Stimulated activated naive B cell treated with anti-CD40 and anti-IgM and Interleukin-4, amounts not matched to agents 10 μg/mL and 1 μg/mL and 100 μg/mL, for 72 hours (primary cell): Measurements from ENCODE around the gene FBXL7.

Experiments
- ATAC-seq, 2 donors: fragments of 150-1000 bp; cut with Tn5 transposase; replicated peaks; 2 replicates each; pipeline ENCODE4 v1.10.0; 2021; ENCODE audit warnings: moderate library complexity in 1 of 2
- DNase-seq: peaks from one replicate; pipeline ENCODE4 v3.0.0; 2021
- H3K27ac Mint-ChIP-seq: one replicate; pipeline ENCODE4 v1.8.0; 2022; ENCODE audit warnings: mild to moderate bottlenecking, mixed read lengths
- H3K27me3 Mint-ChIP-seq, 2 donors: one replicate each; pipeline ENCODE4 v1.8.0; 2022; ENCODE audit warnings: mixed read lengths in 2 of 2
- H3K36me3 Mint-ChIP-seq, 2 donors: one replicate each; pipeline ENCODE4 v1.8.0; 2022; ENCODE audit warnings: mixed read lengths in 2 of 2, mild to moderate bottlenecking in 1 of 2
- H3K4me1 Mint-ChIP-seq, 2 donors: one replicate each; pipeline ENCODE4 v1.8.0; 2022; ENCODE audit warnings: mixed read lengths in 2 of 2, mild to moderate bottlenecking in 1 of 2
- H3K4me3 Mint-ChIP-seq, 2 donors: one replicate each; pipeline ENCODE4 v1.8.0; 2022; ENCODE audit warnings: mild to moderate bottlenecking in 2 of 2, mixed read lengths in 2 of 2, moderate library complexity in 1 of 2
- H3K9me3 Mint-ChIP-seq, 2 donors: one replicate each; pipeline ENCODE4 v1.8.0; 2022; ENCODE audit warnings: mixed read lengths in 2 of 2, mild to moderate bottlenecking in 1 of 2

FBXL7 gene

GRCh38 chr5:15639288-15639687, 139.3 kb downstream of the FBXL7 start:
- H3K4me1 Mint-ChIP-seq = no peaks in the 10 kb centered on the region
- no peak overlapping the region for H3K4me3 Mint-ChIP-seq
- ATAC-seq (no peak), DNase-seq (no peak)
- no peak overlapping the region for H3K27ac Mint-ChIP-seq
- no peaks in the 10 kb centered on the region for H3K27me3 Mint-ChIP-seq
- H3K36me3 Mint-ChIP-seq = no peaks in the 10 kb centered on the region
- H3K9me3 Mint-ChIP-seq = peaks cover 7 to 13% of the 10 kb centered on the region in 2 donors

GRCh38 chr5:15640116-15640515, 140.1 kb downstream of the FBXL7 start:
- DNase-seq (no peak), ATAC-seq (no peak)
- H3K4me3 Mint-ChIP-seq = no peak overlapping the region
- no peaks in the 10 kb centered on the region for H3K27me3 Mint-ChIP-seq
- no peaks in the 10 kb centered on the region for H3K36me3 Mint-ChIP-seq
- no peaks in the 10 kb centered on the region for H3K4me1 Mint-ChIP-seq
- peaks cover 5 to 13% of the 10 kb centered on the region in 2 donors for H3K9me3 Mint-ChIP-seq
- no peak overlapping the region for H3K27ac Mint-ChIP-seq

DNA sequence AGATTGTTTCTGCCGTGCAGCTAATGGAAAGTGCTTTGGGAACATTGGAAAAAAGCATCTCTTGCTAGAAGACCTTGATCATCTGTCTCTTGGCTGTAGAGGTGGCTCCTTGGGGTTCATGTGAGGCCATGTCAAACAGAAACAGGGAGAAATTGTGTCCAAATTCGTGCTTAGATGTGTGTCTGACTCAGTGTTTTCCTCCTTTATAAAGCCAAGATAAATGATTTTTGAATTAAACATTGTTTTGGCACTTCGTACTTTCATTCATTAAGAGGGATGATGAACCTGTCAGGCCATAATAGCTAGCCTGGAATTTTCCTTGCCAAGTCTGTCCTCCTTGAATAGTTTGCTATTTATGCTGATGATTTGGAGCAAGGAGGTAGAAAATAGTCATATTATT, 143.8 kb downstream of the FBXL7 start:
- no peak overlapping the region for H3K4me3 Mint-ChIP-seq
- H3K4me1 Mint-ChIP-seq = no peaks in the 10 kb centered on the region
- no peaks in the 10 kb centered on the region for H3K36me3 Mint-ChIP-seq
- ATAC-seq (no peak), DNase-seq (no peak)
- no peak overlapping the region for H3K27ac Mint-ChIP-seq
- H3K9me3 Mint-ChIP-seq = peaks cover 0 to 6% of the 10 kb centered on the region in 2 donors
- H3K27me3 Mint-ChIP-seq = no peaks in the 10 kb centered on the region

GRCh38 chr5:15645381-15646160, 145.6 kb downstream of the FBXL7 start:
- Mint-ChIP-seq H3K9me3 (peaks cover 0 to 6% of the 10 kb centered on the region in 2 donors), H3K27ac (no peak overlapping the region), H3K4me1 (no peaks in the 10 kb centered on the region), H3K36me3 (no peaks in the 10 kb centered on the region), H3K27me3 (no peaks in the 10 kb centered on the region), H3K4me3 (no peak overlapping the region)
- ATAC-seq = no peak
- no peak for DNase-seq

DNA sequence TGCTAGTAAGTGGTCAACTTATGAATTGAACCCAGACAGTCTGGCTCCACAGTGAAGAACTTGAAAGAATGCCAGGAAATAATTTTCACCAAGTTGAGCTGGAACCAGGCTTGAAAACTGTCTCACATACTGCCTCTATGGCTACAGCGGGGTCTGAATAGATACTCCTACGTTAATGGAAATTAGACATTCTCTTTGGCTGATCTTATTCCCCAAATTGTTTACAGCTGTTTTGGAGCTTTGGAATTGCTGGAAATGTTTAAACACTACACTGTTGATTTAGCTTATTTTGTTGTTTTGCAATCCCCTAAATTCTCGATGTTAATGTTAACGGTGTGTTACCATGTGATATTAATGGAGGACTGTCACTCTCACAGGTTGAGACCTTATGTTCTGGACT, 146.4 kb downstream of the FBXL7 start:
- Mint-ChIP-seq H3K36me3 (no peaks in the 10 kb centered on the region), H3K27me3 (no peaks in the 10 kb centered on the region), H3K27ac (no peak overlapping the region), H3K4me1 (no peaks in the 10 kb centered on the region), H3K9me3 (peaks cover 0 to 3% of the 10 kb centered on the region in 2 donors), H3K4me3 (no peak overlapping the region)
- no peak for DNase-seq
- ATAC-seq = no peak

- no peaks in the 10 kb centered on the region for H3K27me3 Mint-ChIP-seq
- DNase-seq (no peak), ATAC-seq (no peak)
- H3K4me3 Mint-ChIP-seq = no peak overlapping the region
- peaks cover 0 to 3% of the 10 kb centered on the region in 2 donors for H3K9me3 Mint-ChIP-seq
- H3K27ac Mint-ChIP-seq = no peak overlapping the region
- no peaks in the 10 kb centered on the region for H3K36me3 Mint-ChIP-seq
- H3K4me1 Mint-ChIP-seq = no peaks in the 10 kb centered on the region
Measured at GRCh38 chr5:15647251-15647650, 147.3 kb downstream of the FBXL7 start.

- ATAC-seq (no peak), DNase-seq (no peak)
- H3K27me3 Mint-ChIP-seq = no peaks in the 10 kb centered on the region
- H3K27ac Mint-ChIP-seq = no peak overlapping the region
- peaks cover 0 to 1% of the 10 kb centered on the region in 2 donors for H3K9me3 Mint-ChIP-seq
- H3K4me3 Mint-ChIP-seq = no peak overlapping the region
- no peaks in the 10 kb centered on the region for H3K36me3 Mint-ChIP-seq
- H3K4me1 Mint-ChIP-seq = no peaks in the 10 kb centered on the region
Measured at GRCh38 chr5:15650266-15650665, 150.3 kb downstream of the FBXL7 start.

- Mint-ChIP-seq H3K27me3 (no peaks in the 10 kb centered on the region), H3K27ac (no peak overlapping the region), H3K9me3 (peaks cover 0 to 4% of the 10 kb centered on the region in 2 donors), H3K4me3 (no peak overlapping the region), H3K4me1 (no peaks in the 10 kb centered on the region), H3K36me3 (no peaks in the 10 kb centered on the region)
- DNase-seq (no peak), ATAC-seq (no peak)
Measured at GRCh38 chr5:15654779-15655178, 154.8 kb downstream of the FBXL7 start.

GRCh38 chr5:15655683-15656082, 155.7 kb downstream of the FBXL7 start:
- H3K4me1 Mint-ChIP-seq = no peaks in the 10 kb centered on the region
- no peak overlapping the region for H3K4me3 Mint-ChIP-seq
- ATAC-seq = no peak
- H3K9me3 Mint-ChIP-seq = peaks cover 0 to 4% of the 10 kb centered on the region in 2 donors
- H3K36me3 Mint-ChIP-seq = no peaks in the 10 kb centered on the region
- no peaks in the 10 kb centered on the region for H3K27me3 Mint-ChIP-seq
- H3K27ac Mint-ChIP-seq = no peak overlapping the region
- no peak for DNase-seq

GRCh38 chr5:15664961-15665360, 165.0 kb downstream of the FBXL7 start:
- Mint-ChIP-seq H3K4me3 (no peak overlapping the region), H3K9me3 (peaks cover 9 to 13% of the 10 kb centered on the region in 2 donors), H3K27me3 (no peaks in the 10 kb centered on the region), H3K4me1 (no peaks in the 10 kb centered on the region), H3K27ac (no peak overlapping the region), H3K36me3 (no peaks in the 10 kb centered on the region)
- DNase-seq (no peak), ATAC-seq (no peak)

- peaks cover 4 to 7% of the 10 kb centered on the region in 2 donors for H3K9me3 Mint-ChIP-seq
- no peaks in the 10 kb centered on the region for H3K27me3 Mint-ChIP-seq
- DNase-seq (no peak), ATAC-seq (no peak)
- H3K36me3 Mint-ChIP-seq = no peaks in the 10 kb centered on the region
- H3K27ac Mint-ChIP-seq = no peak overlapping the region
- no peak overlapping the region for H3K4me3 Mint-ChIP-seq
- no peaks in the 10 kb centered on the region for H3K4me1 Mint-ChIP-seq
Measured at GRCh38 chr5:15669826-15670225, 169.8 kb downstream of the FBXL7 start.

DNA sequence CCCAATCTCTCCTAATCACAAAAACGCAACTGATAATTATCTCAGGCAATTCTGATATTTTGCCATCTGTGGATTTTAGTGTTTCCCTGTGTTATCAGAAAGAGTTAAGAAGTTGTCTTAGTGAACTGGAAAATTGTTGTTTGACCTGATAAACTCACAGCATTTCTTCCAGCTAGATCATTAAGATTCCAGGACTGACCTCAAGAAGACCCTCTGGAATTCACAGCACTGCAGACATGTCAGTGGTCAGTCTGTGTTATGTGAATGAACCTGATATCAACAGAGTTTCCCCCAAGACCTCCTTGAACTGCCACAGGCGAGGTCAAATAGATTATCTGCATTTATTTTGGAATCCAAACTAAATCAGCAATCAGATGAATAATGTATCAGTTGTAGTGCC, 174.7 kb downstream of the FBXL7 start:
- Mint-ChIP-seq H3K27me3 (no peaks in the 10 kb centered on the region), H3K27ac (no peak overlapping the region), H3K4me1 (no peaks in the 10 kb centered on the region), H3K9me3 (peaks cover 0 to 5% of the 10 kb centered on the region in 2 donors), H3K36me3 (no peaks in the 10 kb centered on the region), H3K4me3 (no peak overlapping the region)
- no peak for ATAC-seq
- DNase-seq = no peak

DNA sequence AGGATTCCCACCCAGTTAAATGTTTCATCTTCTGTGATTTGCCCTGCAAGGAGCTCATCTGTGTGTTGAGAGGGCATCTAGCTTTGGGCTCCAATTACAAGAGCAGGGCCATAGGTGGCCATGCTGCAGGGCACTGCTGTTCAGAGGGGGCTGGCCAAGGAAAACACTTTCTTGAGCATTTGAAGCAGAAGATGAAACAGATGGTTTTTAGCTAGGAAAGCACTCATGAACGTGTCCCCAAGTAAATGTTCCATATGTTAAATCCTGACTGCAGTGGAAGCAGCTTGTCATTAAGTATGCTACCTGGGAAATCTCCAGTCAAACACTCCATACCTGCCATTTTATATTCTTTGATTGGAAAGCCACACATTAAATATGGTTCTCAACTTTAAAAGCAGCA, 176.6 kb downstream of the FBXL7 start:
- H3K9me3 Mint-ChIP-seq = peaks cover 0 to 3% of the 10 kb centered on the region in 2 donors
- H3K27ac Mint-ChIP-seq = no peak overlapping the region
- H3K36me3 Mint-ChIP-seq = no peaks in the 10 kb centered on the region
- no peaks in the 10 kb centered on the region for H3K4me1 Mint-ChIP-seq
- H3K4me3 Mint-ChIP-seq = no peak overlapping the region
- DNase-seq (no peak), ATAC-seq (no peak)
- H3K27me3 Mint-ChIP-seq = no peaks in the 10 kb centered on the region

DNA sequence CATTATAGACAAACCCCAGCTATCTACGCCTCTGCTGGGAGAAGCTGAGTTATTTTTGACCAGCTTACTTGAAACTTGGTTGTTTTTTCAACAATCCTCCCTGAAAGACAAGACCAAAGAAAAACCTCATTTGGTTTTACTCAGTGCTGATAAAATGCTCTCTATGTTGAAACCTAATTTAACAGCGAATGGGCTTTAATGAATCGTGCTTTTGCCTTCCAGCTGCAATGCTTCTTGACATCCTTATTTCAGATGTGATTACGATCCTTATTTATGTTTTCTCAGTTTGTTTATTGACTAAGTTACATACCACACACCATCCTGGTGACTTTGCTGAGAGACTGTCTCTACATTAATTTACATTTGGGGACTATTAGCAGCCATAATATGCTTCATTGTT, 179.2 kb downstream of the FBXL7 start:
- Mint-ChIP-seq H3K27me3 (no peaks in the 10 kb centered on the region), H3K9me3 (peaks cover 0 to 5% of the 10 kb centered on the region in 2 donors), H3K36me3 (no peaks in the 10 kb centered on the region), H3K4me3 (no peak overlapping the region), H3K27ac (no peak overlapping the region), H3K4me1 (no peaks in the 10 kb centered on the region)
- no peak for ATAC-seq
- DNase-seq = no peak

DNA sequence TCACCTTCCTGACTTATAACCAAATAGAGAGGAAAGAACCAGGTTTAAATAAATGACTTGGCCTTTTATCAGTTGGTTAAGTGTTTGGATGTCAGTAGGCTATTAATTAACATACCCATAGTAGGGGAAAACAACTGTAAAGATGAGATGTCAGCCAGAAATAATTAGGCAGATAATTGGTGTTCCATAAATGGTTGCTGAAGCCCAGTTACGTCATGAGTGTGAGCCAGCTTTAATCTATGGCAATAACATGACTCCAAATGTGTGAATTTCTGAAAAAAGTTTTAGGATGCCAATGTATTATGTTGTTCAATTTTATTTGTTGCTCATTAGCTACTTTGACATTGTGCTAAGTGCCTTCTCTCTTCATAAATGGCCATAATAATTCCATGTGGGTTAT, 180.5 kb downstream of the FBXL7 start:
- Mint-ChIP-seq H3K36me3 (no peaks in the 10 kb centered on the region), H3K27me3 (no peaks in the 10 kb centered on the region), H3K4me1 (no peaks in the 10 kb centered on the region), H3K9me3 (peaks cover 0 to 5% of the 10 kb centered on the region in 2 donors), H3K27ac (no peak overlapping the region), H3K4me3 (no peak overlapping the region)
- ATAC-seq (no peak), DNase-seq (no peak)
